ENCODE results near the gene GNAT2.

The GNAT2 gene

GRCh38 chr1:109611308-109611990 lies 8.0 kb downstream of the GNAT2 start:
- Mint-ChIP-seq H3K4me1 (ENCODE audit: low read depth) (peaks cover 9% of the 10 kb centered on the region), H3K9me3 (no peaks in the 10 kb centered on the region), H3K4me3 (no peak overlapping the region), H3K27ac (no peak overlapping the region), H3K27me3 (no peaks in the 10 kb centered on the region), H3K36me3 (ENCODE audit: low read depth) (no peaks in the 10 kb centered on the region)

GRCh38 chr1:109610609-109611307 lies 8.7 kb downstream of the GNAT2 start:
- H3K4me1 Mint-ChIP-seq (ENCODE audit: low read depth) = peaks cover 2% of the 10 kb centered on the region
- no peaks in the 10 kb centered on the region for H3K36me3 Mint-ChIP-seq (ENCODE audit: low read depth)
- no peaks in the 10 kb centered on the region for H3K9me3 Mint-ChIP-seq
- no peaks in the 10 kb centered on the region for H3K27me3 Mint-ChIP-seq
- H3K27ac Mint-ChIP-seq = peak overlapping the region; percentile 32
- no peak overlapping the region for H3K4me3 Mint-ChIP-seq

GRCh38 chr1:109609881-109610280 lies 9.5 kb downstream of the GNAT2 start:
- no peak overlapping the region for H3K27ac Mint-ChIP-seq
- H3K4me3 Mint-ChIP-seq = no peak overlapping the region
- H3K27me3 Mint-ChIP-seq = no peaks in the 10 kb centered on the region
- H3K4me1 Mint-ChIP-seq (ENCODE audit: low read depth) = no peaks in the 10 kb centered on the region
- no peaks in the 10 kb centered on the region for H3K36me3 Mint-ChIP-seq (ENCODE audit: low read depth)
- no peaks in the 10 kb centered on the region for H3K9me3 Mint-ChIP-seq

GRCh38 chr1:109605381-109605780 lies 14.0 kb downstream of the GNAT2 start:
- H3K27ac Mint-ChIP-seq = no peak overlapping the region
- no peaks in the 10 kb centered on the region for H3K9me3 Mint-ChIP-seq
- H3K27me3 Mint-ChIP-seq = no peaks in the 10 kb centered on the region
- H3K4me3 Mint-ChIP-seq = no peak overlapping the region
- H3K4me1 Mint-ChIP-seq (ENCODE audit: low read depth) = peaks cover 17% of the 10 kb centered on the region
- no peaks in the 10 kb centered on the region for H3K36me3 Mint-ChIP-seq (ENCODE audit: low read depth)

GRCh38 chr1:109603229-109603628 lies 16.2 kb downstream of the GNAT2 start:
- no peaks in the 10 kb centered on the region for H3K9me3 Mint-ChIP-seq
- peaks cover 17% of the 10 kb centered on the region for H3K4me1 Mint-ChIP-seq (ENCODE audit: low read depth)
- H3K27ac Mint-ChIP-seq = no peak overlapping the region
- H3K27me3 Mint-ChIP-seq = no peaks in the 10 kb centered on the region
- H3K4me3 Mint-ChIP-seq = no peak overlapping the region
- H3K36me3 Mint-ChIP-seq (ENCODE audit: low read depth) = peaks cover 13% of the 10 kb centered on the region

- Mint-ChIP-seq H3K27me3 (no peaks in the 10 kb centered on the region), H3K4me1 (ENCODE audit: low read depth) (peaks cover 17% of the 10 kb centered on the region), H3K36me3 (ENCODE audit: low read depth) (peaks cover 44% of the 10 kb centered on the region), H3K27ac (no peak overlapping the region), H3K4me3 (no peak overlapping the region), H3K9me3 (no peaks in the 10 kb centered on the region)
Observed at GRCh38 chr1:109598655-109599054, 20.8 kb downstream of the GNAT2 start.

- Mint-ChIP-seq H3K27ac (no peak overlapping the region), H3K36me3 (ENCODE audit: low read depth) (peaks cover 48% of the 10 kb centered on the region), H3K27me3 (no peaks in the 10 kb centered on the region), H3K9me3 (no peaks in the 10 kb centered on the region), H3K4me3 (no peak overlapping the region), H3K4me1 (ENCODE audit: low read depth) (peaks cover 12% of the 10 kb centered on the region)
Observed at GRCh38 chr1:109598156-109598555, 21.3 kb downstream of the GNAT2 start.

GRCh38 chr1:109595531-109595930 lies 23.9 kb downstream of the GNAT2 start:
- H3K27me3 Mint-ChIP-seq = no peaks in the 10 kb centered on the region
- no peaks in the 10 kb centered on the region for H3K4me1 Mint-ChIP-seq (ENCODE audit: low read depth)
- H3K4me3 Mint-ChIP-seq = no peak overlapping the region
- peaks cover 65% of the 10 kb centered on the region for H3K36me3 Mint-ChIP-seq (ENCODE audit: low read depth)
- H3K9me3 Mint-ChIP-seq = no peaks in the 10 kb centered on the region
- H3K27ac Mint-ChIP-seq = no peak overlapping the region

GRCh38 chr1:109592916-109593315 lies 26.5 kb downstream of the GNAT2 start:
- no peak overlapping the region for H3K27ac Mint-ChIP-seq
- H3K4me3 Mint-ChIP-seq = no peak overlapping the region
- H3K36me3 Mint-ChIP-seq (ENCODE audit: low read depth) = peaks cover 69% of the 10 kb centered on the region
- no peaks in the 10 kb centered on the region for H3K27me3 Mint-ChIP-seq
- no peaks in the 10 kb centered on the region for H3K9me3 Mint-ChIP-seq
- H3K4me1 Mint-ChIP-seq (ENCODE audit: low read depth) = no peaks in the 10 kb centered on the region

- Mint-ChIP-seq H3K36me3 (ENCODE audit: low read depth) (peaks cover 74% of the 10 kb centered on the region), H3K27me3 (no peaks in the 10 kb centered on the region), H3K27ac (no peak overlapping the region), H3K4me3 (no peak overlapping the region), H3K9me3 (no peaks in the 10 kb centered on the region), H3K4me1 (ENCODE audit: low read depth) (no peaks in the 10 kb centered on the region)
Observed at GRCh38 chr1:109589679-109590078, 29.7 kb downstream of the GNAT2 start.

- Mint-ChIP-seq H3K9me3 (no peaks in the 10 kb centered on the region), H3K36me3 (ENCODE audit: low read depth) (peaks cover 74% of the 10 kb centered on the region), H3K4me1 (ENCODE audit: low read depth) (no peaks in the 10 kb centered on the region), H3K27ac (peak overlapping the region; percentile 19), H3K27me3 (no peaks in the 10 kb centered on the region), H3K4me3 (no peak overlapping the region)
Observed at GRCh38 chr1:109589177-109589576, 30.2 kb downstream of the GNAT2 start.

GRCh38 chr1:109586055-109586454 lies 33.4 kb downstream of the GNAT2 start:
- Mint-ChIP-seq H3K27ac (no peak overlapping the region), H3K27me3 (no peaks in the 10 kb centered on the region), H3K36me3 (ENCODE audit: low read depth) (peaks cover 65% of the 10 kb centered on the region)

GRCh38 chr1:109584766-109585165 lies 34.6 kb downstream of the GNAT2 start:
- Mint-ChIP-seq H3K4me1 (ENCODE audit: low read depth) (no peaks in the 10 kb centered on the region), H3K27me3 (no peaks in the 10 kb centered on the region), H3K27ac (no peak overlapping the region), H3K36me3 (ENCODE audit: low read depth) (peaks cover 65% of the 10 kb centered on the region), H3K9me3 (no peaks in the 10 kb centered on the region), H3K4me3 (no peak overlapping the region)

More at GRCh38 chr1:109586055-109586454, 33.4 kb downstream of the GNAT2 start:
- Mint-ChIP-seq H3K4me1 (ENCODE audit: low read depth) (no peaks in the 10 kb centered on the region), H3K9me3 (no peaks in the 10 kb centered on the region), H3K4me3 (no peak overlapping the region)

- no peaks in the 10 kb centered on the region for H3K4me1 Mint-ChIP-seq (ENCODE audit: low read depth)
- no peaks in the 10 kb centered on the region for H3K9me3 Mint-ChIP-seq
- no peak overlapping the region for H3K27ac Mint-ChIP-seq
- no peak overlapping the region for H3K4me3 Mint-ChIP-seq
- peaks cover 54% of the 10 kb centered on the region for H3K36me3 Mint-ChIP-seq (ENCODE audit: low read depth)
- H3K27me3 Mint-ChIP-seq = no peaks in the 10 kb centered on the region
Observed at GRCh38 chr1:109582021-109582420, 37.4 kb downstream of the GNAT2 start.

- Mint-ChIP-seq H3K36me3 (ENCODE audit: low read depth) (peaks cover 44% of the 10 kb centered on the region), H3K27me3 (no peaks in the 10 kb centered on the region), H3K9me3 (no peaks in the 10 kb centered on the region), H3K4me3 (no peak overlapping the region), H3K27ac (no peak overlapping the region), H3K4me1 (ENCODE audit: low read depth) (no peaks in the 10 kb centered on the region)
Observed at GRCh38 chr1:109579491-109579890, 39.9 kb downstream of the GNAT2 start.
